Mucosa of rectum (tissue), 2 donors: ENCODE measurements around the gene IFNB1.

Source experiments
- H3K27ac ChIP-seq, 2 donors: one replicate each; pipeline ENCODE4 v1.7.0; 2013; ENCODE audit warnings: inconsistent platforms in 2 of 2, low read depth in 2 of 2, low read length in 2 of 2
- H3K27me3 ChIP-seq, 2 donors: one replicate each; pipeline ENCODE4 v1.7.0; 2013; ENCODE audit warnings: low read length in 2 of 2; ENCODE audit not compliant: control insufficient read depth in 2 of 2, insufficient read depth in 2 of 2
- H3K36me3 ChIP-seq, 2 donors: one replicate each; pipeline ENCODE4 v1.7.0; 2013; ENCODE audit warnings: low read length in 2 of 2; ENCODE audit not compliant: control insufficient read depth in 2 of 2, insufficient read depth in 2 of 2
- H3K4me1 ChIP-seq, 2 donors: one replicate each; pipeline ENCODE4 v1.7.0; 2013; ENCODE audit warnings: low read length in 2 of 2, mild to moderate bottlenecking in 1 of 2; ENCODE audit not compliant: control insufficient read depth in 2 of 2, insufficient read depth in 2 of 2
- H3K4me3 ChIP-seq, 2 donors: one replicate each; pipeline ENCODE4 v1.7.0; 2013; ENCODE audit warnings: low read length in 2 of 2
- H3K9ac ChIP-seq, 2 donors: one replicate each; pipeline ENCODE4 v1.7.0; 2013; ENCODE audit warnings: low read length in 2 of 2, low read depth in 1 of 2, mild to moderate bottlenecking in 1 of 2
- H3K9me3 ChIP-seq, 2 donors: one replicate each; pipeline ENCODE4 v1.7.0; 2013; ENCODE audit warnings: low read length in 2 of 2; ENCODE audit not compliant: control insufficient read depth in 2 of 2
- donor health status: healthy.
- donor health status: Normal muscosa, but diverticular disease.

The IFNB1 gene

DNA sequence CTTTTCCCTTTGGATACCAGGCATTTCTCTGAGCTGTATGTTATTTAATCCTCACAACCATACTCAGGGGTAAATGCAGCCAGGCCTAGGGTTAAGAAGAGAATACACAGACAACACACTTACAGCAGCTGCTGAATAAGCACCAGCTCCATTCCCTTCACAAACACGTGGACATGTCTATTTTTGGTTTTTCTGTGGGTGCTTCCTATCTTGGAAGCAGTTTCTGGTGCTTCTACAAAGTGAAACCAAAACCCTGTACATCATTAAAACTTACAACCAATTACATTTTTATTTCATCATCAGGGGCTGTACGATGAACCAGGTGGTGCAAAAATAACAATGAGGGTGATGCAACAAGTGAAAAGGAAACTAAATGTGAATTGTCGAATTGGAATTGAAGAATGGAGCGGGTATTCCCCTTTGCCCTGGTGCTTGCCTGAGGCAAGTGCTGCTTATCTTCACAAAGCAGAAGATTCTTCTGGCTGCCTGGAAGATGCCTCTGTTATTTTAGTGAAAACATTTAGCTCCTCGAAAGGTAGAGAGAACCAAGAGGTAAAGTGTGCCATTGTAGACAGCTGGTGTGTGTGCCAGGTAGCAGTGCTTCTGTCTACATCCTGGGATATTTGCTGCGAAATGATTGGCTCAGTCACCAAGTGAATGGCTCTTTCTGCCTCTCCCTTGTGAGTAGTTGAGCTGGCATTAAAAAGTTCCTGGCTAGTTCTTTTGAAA is 18.6 kb upstream of the IFNB1 start:
- no peaks in the 10 kb centered on the region for H3K36me3 ChIP-seq
- no peaks in the 10 kb centered on the region for H3K27me3 ChIP-seq
- H3K27ac ChIP-seq, result peak overlapping the region; percentile 3 to 6
- H3K4me3 ChIP-seq, result peak overlapping the region; percentile 43
- H3K9me3 ChIP-seq, result no peaks in the 10 kb centered on the region
- peak overlapping the region in 1 of 2 donors; percentile 12 for H3K9ac ChIP-seq
- H3K4me1 ChIP-seq, result peaks cover 0 to 4% of the 10 kb centered on the region in 2 donors

DNA sequence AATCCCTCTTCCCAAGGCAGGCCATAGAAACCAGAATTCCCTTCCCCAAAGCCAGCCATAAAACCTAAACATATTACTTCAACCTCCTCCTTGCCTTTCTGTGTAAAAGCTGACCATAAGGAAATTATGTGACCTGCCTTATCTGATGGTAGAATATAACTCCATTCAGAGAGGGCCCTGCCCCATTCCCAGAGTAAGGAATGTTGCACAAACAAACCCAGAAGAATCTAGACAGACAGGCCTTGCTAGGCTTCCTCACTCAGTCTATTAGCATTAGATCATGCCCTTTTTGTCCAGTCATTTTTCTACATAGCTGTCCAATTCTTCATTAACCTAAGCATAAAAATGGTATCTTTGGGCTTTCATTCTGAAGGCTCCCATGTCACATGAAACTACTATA is 17.8 kb upstream of the IFNB1 start:
- no peak overlapping the region for H3K27ac ChIP-seq

DNA sequence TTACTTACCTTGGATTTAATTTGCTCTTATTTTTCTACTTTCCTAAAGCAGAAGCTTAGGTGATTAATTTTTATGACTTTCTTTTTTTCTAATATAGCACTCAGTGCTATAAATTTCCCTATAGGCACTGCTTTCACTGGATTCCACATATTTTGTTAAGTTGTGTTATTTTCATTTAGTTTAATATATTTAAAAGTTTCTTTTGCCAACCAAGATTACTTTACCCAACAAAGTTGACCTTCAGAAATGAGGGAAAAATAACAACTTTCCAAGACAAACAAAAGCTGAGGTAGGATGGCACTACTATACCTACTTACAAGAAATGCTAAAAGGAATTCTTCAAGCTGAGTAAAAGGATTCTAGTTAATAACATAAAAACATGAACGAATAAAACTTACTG is 8.8 kb upstream of the IFNB1 start:
- H3K9ac ChIP-seq, result no peak overlapping the region
- H3K27ac ChIP-seq, result no peak overlapping the region
- no peaks in the 10 kb centered on the region for H3K36me3 ChIP-seq
- no peaks in the 10 kb centered on the region for H3K27me3 ChIP-seq
- no peak overlapping the region for H3K4me3 ChIP-seq
- no peaks in the 10 kb centered on the region for H3K4me1 ChIP-seq
- no peaks in the 10 kb centered on the region for H3K9me3 ChIP-seq

More for the DNA sequence above, 17.8 kb upstream of the IFNB1 start:
- Histone ChIP-seq H3K9me3 (no peaks in the 10 kb centered on the region), H3K36me3 (no peaks in the 10 kb centered on the region), H3K27me3 (no peaks in the 10 kb centered on the region), H3K4me3 (no peak overlapping the region), H3K9ac (no peak overlapping the region), H3K4me1 (peaks cover 0 to 4% of the 10 kb centered on the region in 2 donors)

- no peaks in the 10 kb centered on the region for H3K4me1 ChIP-seq
- H3K9me3 ChIP-seq, result no peaks in the 10 kb centered on the region
- no peaks in the 10 kb centered on the region for H3K27me3 ChIP-seq
- H3K36me3 ChIP-seq, result no peaks in the 10 kb centered on the region
- no peak overlapping the region for H3K9ac ChIP-seq
- no peak overlapping the region for H3K27ac ChIP-seq
- no peak overlapping the region for H3K4me3 ChIP-seq
Observed at GRCh38 chr9:21085005-21085404, 7.3 kb upstream of the IFNB1 start.

GRCh38 chr9:21084242-21084850 is 6.6 kb upstream of the IFNB1 start:
- Histone ChIP-seq H3K4me1 (no peaks in the 10 kb centered on the region), H3K27ac (no peak overlapping the region), H3K9ac (no peak overlapping the region), H3K4me3 (no peak overlapping the region), H3K36me3 (no peaks in the 10 kb centered on the region), H3K9me3 (no peaks in the 10 kb centered on the region), H3K27me3 (no peaks in the 10 kb centered on the region)

DNA sequence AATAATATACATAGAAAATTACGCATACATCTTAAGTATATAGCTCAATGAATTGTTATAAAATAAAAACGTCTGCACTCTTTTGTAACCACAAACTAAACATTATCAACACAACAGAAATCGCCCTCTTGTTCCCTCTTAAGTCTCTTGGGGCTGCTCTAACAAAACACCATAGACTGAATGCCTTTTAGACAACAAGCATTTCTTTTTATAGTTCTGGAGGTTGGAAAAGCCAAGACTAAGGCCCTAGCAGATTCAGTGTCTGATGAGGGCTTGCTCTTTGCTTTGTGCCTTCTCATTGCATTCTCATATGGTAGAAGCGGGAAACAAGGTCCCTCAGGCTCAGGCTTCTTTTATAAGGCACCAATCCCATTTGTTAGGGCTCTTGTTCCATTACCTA is 4.9 kb upstream of the IFNB1 start:
- no peaks in the 10 kb centered on the region for H3K27me3 ChIP-seq
- H3K9me3 ChIP-seq, result no peaks in the 10 kb centered on the region
- H3K36me3 ChIP-seq, result no peaks in the 10 kb centered on the region
- no peak overlapping the region for H3K27ac ChIP-seq
- H3K4me1 ChIP-seq, result no peaks in the 10 kb centered on the region
- H3K4me3 ChIP-seq, result no peak overlapping the region
- no peak overlapping the region for H3K9ac ChIP-seq

- Histone ChIP-seq H3K27me3 (no peaks in the 10 kb centered on the region), H3K27ac (no peak overlapping the region)
Observed at GRCh38 chr9:21081999-21082398, 4.3 kb upstream of the IFNB1 start.

DNA sequence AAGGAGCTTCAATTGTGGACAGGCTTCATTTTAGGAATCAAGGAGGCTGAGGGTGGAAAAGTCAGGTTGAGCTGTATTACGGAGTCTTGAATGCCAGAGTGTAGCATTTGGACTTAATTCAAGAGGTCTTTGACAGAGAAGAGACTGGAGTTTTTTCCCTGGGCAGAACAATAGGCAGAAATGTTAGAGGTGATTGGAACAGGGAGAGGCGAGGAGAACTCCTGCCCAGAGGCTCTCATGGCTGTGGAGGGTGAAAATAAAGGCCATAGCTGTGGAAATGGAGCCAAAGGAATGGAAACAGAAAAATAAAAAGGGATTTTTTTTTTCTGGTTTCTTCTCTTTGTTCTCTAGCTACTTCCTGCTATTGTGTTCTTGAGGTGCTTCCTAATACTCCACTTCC is 3.7 kb upstream of the IFNB1 start:
- Histone ChIP-seq H3K27ac (no peak overlapping the region), H3K9me3 (no peaks in the 10 kb centered on the region), H3K9ac (no peak overlapping the region), H3K4me1 (no peaks in the 10 kb centered on the region), H3K36me3 (no peaks in the 10 kb centered on the region), H3K4me3 (no peak overlapping the region), H3K27me3 (no peaks in the 10 kb centered on the region)

More at GRCh38 chr9:21081999-21082398, 4.3 kb upstream of the IFNB1 start:
- H3K4me3 ChIP-seq, result no peak overlapping the region
- H3K4me1 ChIP-seq, result no peaks in the 10 kb centered on the region
- H3K9ac ChIP-seq, result no peak overlapping the region
- H3K36me3 ChIP-seq, result no peaks in the 10 kb centered on the region
- H3K9me3 ChIP-seq, result no peaks in the 10 kb centered on the region

DNA sequence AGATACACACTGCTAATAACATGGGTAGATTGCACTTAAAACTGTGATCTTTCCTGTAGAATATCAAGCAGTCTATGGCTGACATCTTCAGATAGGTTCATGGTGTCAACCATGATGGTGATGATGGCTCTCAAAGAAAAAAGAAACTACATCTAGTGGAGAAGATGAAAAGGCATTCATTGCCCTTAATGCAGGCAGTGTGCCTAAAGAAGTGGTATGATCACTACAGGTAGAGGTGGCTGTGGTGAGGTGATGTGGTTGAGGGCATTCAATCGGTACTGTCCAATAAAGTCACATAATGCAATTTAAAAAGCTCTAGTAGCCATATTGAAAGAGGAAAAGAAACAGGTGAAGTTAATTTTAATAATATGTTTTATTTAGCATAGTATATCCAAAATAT is 3.1 kb upstream of the IFNB1 start:
- H3K4me3 ChIP-seq, result no peak overlapping the region
- H3K27me3 ChIP-seq, result no peaks in the 10 kb centered on the region
- H3K27ac ChIP-seq, result no peak overlapping the region
- no peaks in the 10 kb centered on the region for H3K4me1 ChIP-seq
- no peaks in the 10 kb centered on the region for H3K9me3 ChIP-seq
- no peaks in the 10 kb centered on the region for H3K36me3 ChIP-seq
- H3K9ac ChIP-seq, result no peak overlapping the region

- Histone ChIP-seq H3K4me1 (no peaks in the 10 kb centered on the region), H3K27ac (no peak overlapping the region), H3K9me3 (no peaks in the 10 kb centered on the region), H3K9ac (no peak overlapping the region), H3K27me3 (no peaks in the 10 kb centered on the region), H3K4me3 (no peak overlapping the region), H3K36me3 (no peaks in the 10 kb centered on the region)
Observed at GRCh38 chr9:21078702-21079101, 960 bp upstream of the IFNB1 start.
